Keratinocyte (primary cell): Measurements from ENCODE around the gene CHSY3. TPM values are rescaled to one million over a fixed set of nuclear protein-coding genes. Genes with fewer than 3 reads are reported as not detected.

Experiments
- DNase-seq: peaks from one replicate; pipeline ENCODE4 v3.0.0-alpha.2; 2011; ENCODE audit warnings: low read depth, missing footprints, low spot score
- FAIRE-seq: peaks from 2 replicates; lab custom pipeline; 2011; peaks lifted over from hg19 to GRCh38; lab: Jason Lieb, UNC
- H2AFZ ChIP-seq: 2 replicates; pipeline ENCODE4 v1.6.0; 2012; ENCODE audit warnings: low read length, control low read depth, inconsistent platforms; ENCODE audit not compliant: control insufficient read depth
- H3K27ac ChIP-seq: 2 replicates; pipeline ENCODE4 v1.5.1; 2011; ENCODE audit warnings: low read length; ENCODE audit not compliant: control insufficient read depth, insufficient read depth
- H3K27me3 ChIP-seq: 3 replicates; pipeline ENCODE4 v1.6.0; 2011; ENCODE audit warnings: low read length; ENCODE audit not compliant: control insufficient read depth, insufficient read depth; ENCODE audit errors: extremely low read depth
- H3K36me3 ChIP-seq, 2 experiments: 2 replicates in 1 of 2; 3 replicates in 1 of 2; pipeline ENCODE4 v1.5.1; 2011; ENCODE audit warnings: low read length in 2 of 2, mild to moderate bottlenecking in 1 of 2; ENCODE audit not compliant: control insufficient read depth in 2 of 2, insufficient read depth in 2 of 2; ENCODE audit errors: extremely low read depth in 1 of 2
- H3K4me1 ChIP-seq: 3 replicates; pipeline ENCODE4 v1.5.1; 2011; ENCODE audit warnings: low read length; ENCODE audit not compliant: control insufficient read depth, insufficient read depth; ENCODE audit errors: extremely low read depth
- H3K4me2 ChIP-seq: 3 replicates; pipeline ENCODE4 v1.6.0; 2011; ENCODE audit warnings: low read depth, low read length; ENCODE audit not compliant: control insufficient read depth, insufficient read depth; ENCODE audit errors: extremely low read depth
- H3K4me3 ChIP-seq, 3 experiments: fragments of 200-600 bp in 1 of 3; sonication (generic) in 1 of 3; 2 replicates in 2 of 3; 3 replicates in 1 of 3; pipeline ENCODE4 v1.5.1; 2011 to 2016; ENCODE audit warnings: low read length in 3 of 3, mild to moderate bottlenecking in 3 of 3, control low read depth in 2 of 3, inconsistent platforms in 1 of 3, low read depth in 1 of 3, mixed read lengths in 1 of 3, mixed run types in 1 of 3, moderate library complexity in 1 of 3; ENCODE audit not compliant: control insufficient read depth in 2 of 3, insufficient read depth in 2 of 3; ENCODE audit errors: extremely low read depth in 1 of 3
- H3K79me2 ChIP-seq: 2 replicates; pipeline ENCODE4 v1.6.0; 2012; ENCODE audit warnings: low read length; ENCODE audit not compliant: control insufficient read depth, insufficient read depth
- H3K9ac ChIP-seq: 3 replicates; pipeline ENCODE4 v1.6.0; 2011; ENCODE audit warnings: low read length; ENCODE audit not compliant: control insufficient read depth, insufficient read depth; ENCODE audit errors: extremely low read depth
- H3K9me1 ChIP-seq: 3 replicates; pipeline ENCODE4 v1.6.0; 2011; ENCODE audit warnings: low read length; ENCODE audit not compliant: control insufficient read depth, insufficient read depth; ENCODE audit errors: extremely low read depth
- H3K9me3 ChIP-seq: 2 replicates; pipeline ENCODE4 v1.5.1; 2012; ENCODE audit warnings: low read depth, low read length; ENCODE audit not compliant: control insufficient read depth
- H4K20me1 ChIP-seq: 3 replicates; pipeline ENCODE4 v1.6.0; 2011; ENCODE audit warnings: low read length; ENCODE audit not compliant: control insufficient read depth, insufficient read depth; ENCODE audit errors: extremely low read depth
- CTCF ChIP-seq, 3 experiments: IDR thresholded peaks in 1 of 3; conservative IDR thresholded peaks in 1 of 3; optimal IDR thresholded peaks in 1 of 3; 2 replicates in 2 of 3; 3 replicates in 1 of 3; pipeline versions ENCODE3 to v1.5.1; 2011; ENCODE audit warnings: low read length in 3 of 3, mild to moderate bottlenecking in 3 of 3, moderate library complexity in 2 of 3, control low read depth in 1 of 3, inconsistent platforms in 1 of 3; ENCODE audit not compliant: insufficient read depth in 2 of 3; ENCODE audit errors: extremely low read depth in 1 of 3
- EZH2 ChIP-seq: IDR thresholded peaks from one replicate; pipeline ENCODE4 v1.6.1; 2012; ENCODE audit warnings: inconsistent platforms, mild to moderate bottlenecking, low read length, moderate library complexity
- dilution Hi-C: fragments of 300-500 bp; cut with MboI; formaldehyde crosslinking; loops from one replicate; pipeline ENCODE4 v1.7.0; 2020; ENCODE audit warnings: low sequenced_read_pairs; ENCODE audit not compliant: extremely low pct_ligation_motif_present
- polyA plus RNA-seq, 5 experiments: library from polyadenylated mRNA; depleted of rRNA in 3 of 5; stranded (reverse) in 3 of 5; stranded (forward) in 1 of 5; unstranded in 1 of 5; fragments of >200 nt; gene quantifications; 1 replicate in 1 of 5; 2 replicates in 3 of 5; 3 replicates in 1 of 5; pipeline versions ENCODE4 v1.2.1 to v1.2.3, GENCODE V29; 2011 to 2012; ENCODE audit warnings: missing spikeins in 2 of 5, low read depth in 1 of 5, low replicate concordance in 1 of 5

The CHSY3 gene
- polyA plus RNA-seq, 1 donor (not counting 4 experiments of a cell fraction or from before 2014, with no cell fraction given), result 0.47 TPM

DNA sequence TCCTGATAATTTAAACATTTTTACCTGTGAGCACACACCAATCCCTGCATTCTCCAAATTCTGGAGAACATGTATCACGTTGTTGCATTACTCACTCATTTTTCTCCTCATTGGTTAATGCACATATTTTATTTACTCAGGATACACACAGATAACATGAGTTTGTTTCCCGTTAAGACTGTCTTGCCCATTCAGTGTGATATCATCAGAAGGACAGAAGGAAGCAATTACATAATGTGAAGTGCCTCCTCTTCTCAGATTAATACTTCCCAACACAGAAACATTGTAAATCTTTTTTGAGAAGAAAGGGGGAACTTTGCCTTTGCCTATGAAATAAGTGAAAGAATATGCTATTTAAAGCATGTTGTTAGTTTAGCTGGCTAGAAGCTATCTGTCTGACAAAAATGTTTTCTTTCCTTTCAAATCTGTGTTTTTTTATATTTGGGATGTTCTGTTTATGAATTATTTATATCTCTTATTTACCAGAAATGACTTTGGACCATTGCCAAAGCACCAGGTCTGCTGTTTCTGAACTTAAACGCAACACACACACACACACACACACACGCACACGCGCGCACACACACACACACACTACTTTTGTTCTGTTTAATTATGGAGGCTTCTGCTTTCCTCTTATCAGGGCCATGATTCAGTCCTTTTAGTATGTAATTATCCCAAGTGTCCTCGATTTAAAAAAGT is 186.5 kb downstream of the CHSY3 start:
- H3K9me1 ChIP-seq, result no peaks in the 10 kb centered on the region
- no peak overlapping the region for H3K27ac ChIP-seq
- H3K79me2 ChIP-seq, result no peaks in the 10 kb centered on the region
- no peak for DNase-seq
- no peaks in the 10 kb centered on the region for H4K20me1 ChIP-seq
- H3K27me3 ChIP-seq, result no peaks in the 10 kb centered on the region
- no peak overlapping the region for H2AFZ ChIP-seq
- dilution Hi-C loops, result no loop called here
- H3K4me1 ChIP-seq, result no peaks in the 10 kb centered on the region
- no peak overlapping the region for H3K4me3 ChIP-seq
- no peak for FAIRE-seq
- no peak overlapping the region for H3K9ac ChIP-seq
- no peaks in the 10 kb centered on the region for H3K9me3 ChIP-seq
- H3K4me2 ChIP-seq, result no peak overlapping the region
- TF ChIP-seq CTCF (optimal IDR thresholded peaks at IDR 0.05 in 1 of 3, IDR thresholded peaks at IDR 0.05 in 1 of 3, conservative IDR thresholded peaks at IDR 0.05 in 1 of 3; ENCODE audit: extremely low read depth in 1 of 3, insufficient read depth in 2 of 3, low read length in 3 of 3), result no peak
- TF ChIP-seq EZH2, result no peak
- H3K36me3 ChIP-seq, result no peaks in the 10 kb centered on the region

- no peak for FAIRE-seq
- no peak overlapping the region for H2AFZ ChIP-seq
- no peaks in the 10 kb centered on the region for H3K36me3 ChIP-seq
- DNase-seq, result no peak
- TF ChIP-seq CTCF (optimal IDR thresholded peaks at IDR 0.05 in 1 of 3, IDR thresholded peaks at IDR 0.05 in 1 of 3, conservative IDR thresholded peaks at IDR 0.05 in 1 of 3; ENCODE audit: extremely low read depth in 1 of 3, insufficient read depth in 2 of 3, low read length in 3 of 3) (no peak), EZH2 (no peak)
- no peaks in the 10 kb centered on the region for H3K79me2 ChIP-seq
- no peaks in the 10 kb centered on the region for H3K9me3 ChIP-seq
- no peaks in the 10 kb centered on the region for H4K20me1 ChIP-seq
- dilution Hi-C loops, result no loop called here
- H3K9me1 ChIP-seq, result no peaks in the 10 kb centered on the region
- H3K9ac ChIP-seq, result no peak overlapping the region
- no peak overlapping the region for H3K4me2 ChIP-seq
- no peaks in the 10 kb centered on the region for H3K4me1 ChIP-seq
- no peaks in the 10 kb centered on the region for H3K27me3 ChIP-seq
- H3K4me3 ChIP-seq, result no peak overlapping the region
- H3K27ac ChIP-seq, result no peak overlapping the region
Measured at GRCh38 chr5:130092991-130093390, 188.7 kb downstream of the CHSY3 start.
